GM18870 (cell line): ENCODE measurements around the gene EMILIN2.
"Not testable (repeated sequence)": the region's sequence is repeated elsewhere in the genome, so short reads cannot be mapped to it uniquely, and the experiment has no call there.

Experiments used
- ATAC-seq: cut with Tn5 transposase; IDR thresholded peaks from one replicate; pipeline ENCODE4 v1.9.1; 2021; ENCODE audit warnings: moderate library complexity; ENCODE audit not compliant: unreplicated experiment

EMILIN2 gene

GRCh38 chr18:2843146-2843545 is 3.7 kb upstream of the EMILIN2 start:
- ATAC-seq: no peak

GRCh38 chr18:2845172-2845571 is 1.6 kb upstream of the EMILIN2 start:
- no peak for ATAC-seq

DNA sequence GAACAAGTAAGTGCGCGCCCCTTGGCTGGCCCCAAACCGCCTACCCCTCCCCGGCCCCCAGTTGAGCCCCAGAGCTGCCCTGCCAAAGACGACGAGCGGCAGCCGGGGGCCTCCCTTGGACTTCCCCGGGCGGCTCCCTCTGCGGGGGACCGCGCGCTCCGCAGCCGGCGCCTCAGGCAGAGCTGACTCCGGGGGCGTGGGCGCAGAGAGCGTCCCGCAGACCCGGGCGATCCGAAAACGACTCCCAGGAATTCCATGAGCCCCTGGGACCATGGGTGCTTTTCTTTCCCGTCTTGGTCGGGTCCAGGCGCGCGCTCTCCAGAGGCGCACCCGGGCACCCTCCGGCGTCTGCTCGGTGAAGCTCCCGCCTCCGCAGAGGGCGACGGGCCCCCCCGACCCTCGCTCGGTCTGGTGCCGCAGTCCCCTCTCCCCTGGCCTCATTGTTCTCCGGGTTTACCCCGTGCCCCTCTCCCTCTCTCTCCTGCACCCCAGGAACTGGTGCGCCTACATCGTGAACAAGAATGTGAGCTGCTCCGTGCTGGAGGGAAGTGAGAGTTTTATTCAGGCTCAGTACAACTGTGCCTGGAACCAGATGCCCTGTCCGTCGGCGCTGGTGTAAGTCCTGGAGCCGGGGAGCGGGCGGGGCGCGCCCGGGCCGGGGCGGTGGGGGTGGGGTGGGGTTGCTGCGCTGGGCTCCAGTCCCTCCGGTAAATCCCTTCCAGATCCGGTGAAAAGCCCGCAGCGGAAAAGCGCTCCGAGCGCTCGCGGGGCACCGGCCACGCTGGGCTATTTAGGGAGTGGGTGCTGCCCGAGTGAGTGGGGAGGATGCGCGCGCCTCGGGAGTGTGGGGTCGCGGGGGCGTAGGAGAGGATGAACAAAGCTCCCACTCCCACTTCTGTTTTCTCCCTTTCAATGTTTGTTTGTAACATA is 776 bp downstream of the EMILIN2 start:
- ATAC-seq: no peak

DNA sequence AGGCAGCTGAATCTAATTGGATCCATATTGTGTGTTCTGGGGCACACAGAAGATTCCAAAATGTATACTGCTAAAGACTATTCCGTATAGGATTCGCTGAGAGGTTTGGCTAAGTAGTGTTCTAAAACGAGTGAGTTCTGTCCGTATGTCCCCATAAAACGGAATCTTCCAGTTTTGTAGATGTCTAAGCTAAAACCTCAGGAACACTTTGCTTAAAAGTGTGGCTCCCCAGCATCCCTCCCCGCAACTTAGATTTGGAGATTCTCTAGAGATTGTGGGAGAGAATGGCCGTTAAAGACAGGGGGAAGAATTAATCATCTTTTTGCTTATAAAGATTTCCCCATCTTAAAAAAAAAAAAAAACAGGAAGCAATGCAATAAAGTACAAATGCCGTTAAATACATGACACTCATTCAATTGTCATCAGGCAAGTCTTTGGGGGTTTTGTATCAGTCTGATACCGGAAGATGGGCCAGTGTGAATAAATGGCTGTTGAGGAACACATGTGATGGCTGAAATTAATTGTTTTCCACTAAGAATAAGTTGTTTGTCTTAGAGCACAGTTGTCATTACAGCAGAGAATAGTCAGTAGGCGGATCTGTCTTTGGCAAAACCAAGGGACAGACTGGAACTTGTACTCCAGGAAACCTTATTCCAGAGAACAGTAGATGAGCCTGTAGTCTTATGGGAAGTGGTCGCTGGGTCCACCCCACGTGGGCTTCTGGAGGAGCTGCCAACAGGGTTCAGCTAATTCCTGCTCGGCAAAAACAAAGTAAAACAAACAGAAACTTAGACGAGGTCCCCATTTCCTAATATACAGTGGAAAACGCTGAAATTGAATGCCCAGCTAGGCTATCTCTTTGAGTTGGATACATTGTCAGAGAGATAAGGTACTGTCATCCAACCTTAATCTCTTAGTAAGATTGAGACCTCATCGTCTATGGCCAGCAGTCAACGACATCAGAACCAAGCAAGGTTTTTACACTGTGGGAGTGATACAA is 1.7 kb downstream of the EMILIN2 start:
- ATAC-seq: no peak

GRCh38 chr18:2850816-2851215 is 4.0 kb downstream of the EMILIN2 start:
- ATAC-seq: no peak

DNA sequence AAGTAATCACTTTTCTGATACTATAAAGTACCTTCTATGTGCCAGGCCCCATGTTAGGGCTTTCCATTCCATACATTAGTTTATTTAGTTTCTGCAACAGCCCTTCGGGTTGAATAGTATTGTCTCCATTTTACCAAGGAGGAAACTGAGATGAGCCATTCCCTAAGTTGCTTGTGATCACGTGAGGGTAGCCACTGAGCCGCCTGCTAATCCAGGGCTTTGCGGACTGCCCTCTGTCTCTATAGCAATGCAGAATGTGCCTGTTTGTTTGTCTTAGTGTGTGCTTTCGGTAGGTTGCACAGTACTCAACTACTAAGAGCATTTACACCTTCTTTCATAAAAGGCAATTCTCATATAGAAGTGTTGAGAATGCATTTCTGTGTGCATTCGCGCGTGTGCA is 5.0 kb downstream of the EMILIN2 start:
- ATAC-seq: no peak

GRCh38 chr18:2852460-2852859 is 5.7 kb downstream of the EMILIN2 start:
- not testable (repeated sequence) for ATAC-seq

- ATAC-seq: no peak
Observed at GRCh38 chr18:2853173-2853925, 6.5 kb downstream of the EMILIN2 start.

DNA sequence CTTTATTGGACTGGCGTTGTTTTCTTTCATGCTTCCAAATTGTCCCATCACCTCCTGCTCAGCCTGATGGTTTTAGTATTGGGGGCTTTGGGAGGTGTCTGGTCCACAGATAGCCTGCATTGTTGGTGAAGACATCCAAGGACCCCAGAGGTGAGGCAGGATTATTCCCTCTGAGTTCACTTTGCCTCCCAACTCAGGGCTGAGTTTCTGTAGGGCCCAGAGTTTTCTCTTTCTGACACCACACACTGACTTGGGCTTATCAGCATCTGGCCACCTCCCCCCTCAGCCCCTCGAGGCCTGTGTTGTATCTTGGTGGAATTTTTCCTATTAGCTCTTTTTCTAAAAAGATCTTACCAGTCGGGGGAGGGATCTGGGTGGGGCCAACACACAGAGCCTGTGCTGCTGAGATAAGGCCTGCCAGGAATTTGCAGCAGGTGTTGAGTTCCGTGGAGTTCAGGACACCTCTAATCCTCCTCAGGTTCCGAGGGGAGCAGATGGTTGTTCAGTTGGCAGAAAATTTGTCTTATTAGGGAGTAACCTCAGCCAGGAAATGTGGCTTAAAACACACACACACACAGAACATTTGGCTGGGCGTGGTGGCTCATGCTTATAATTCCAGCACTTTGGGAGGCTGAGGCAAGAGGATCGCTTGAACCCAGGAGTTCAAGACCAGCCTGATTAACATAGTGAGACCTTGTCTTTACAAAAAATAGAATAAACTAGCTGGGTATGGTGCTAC is 7.3 kb downstream of the EMILIN2 start:
- ATAC-seq: no peak

DNA sequence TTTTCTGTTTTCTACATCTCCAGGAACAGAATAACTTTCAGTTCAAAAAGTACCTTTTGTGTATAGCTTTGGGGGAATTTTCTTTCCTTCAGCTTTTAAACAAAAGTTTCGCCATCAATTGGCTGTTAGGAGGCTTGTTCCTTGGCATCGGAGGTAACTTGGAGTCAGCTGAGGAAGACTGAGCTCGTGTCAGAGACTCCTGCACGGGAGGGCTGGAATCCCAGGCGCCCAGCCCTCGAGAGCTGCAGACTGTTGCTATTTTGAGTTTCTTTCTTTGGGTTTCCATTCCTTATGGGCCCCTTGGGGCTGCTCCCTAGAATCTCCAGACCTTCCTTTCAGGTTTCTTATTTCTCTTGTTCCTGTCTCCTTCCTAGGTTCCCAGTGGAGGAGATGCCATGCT is 8.1 kb downstream of the EMILIN2 start:
- no peak for ATAC-seq

GRCh38 chr18:2855560-2856350 is 8.9 kb downstream of the EMILIN2 start:
- no peak for ATAC-seq

DNA sequence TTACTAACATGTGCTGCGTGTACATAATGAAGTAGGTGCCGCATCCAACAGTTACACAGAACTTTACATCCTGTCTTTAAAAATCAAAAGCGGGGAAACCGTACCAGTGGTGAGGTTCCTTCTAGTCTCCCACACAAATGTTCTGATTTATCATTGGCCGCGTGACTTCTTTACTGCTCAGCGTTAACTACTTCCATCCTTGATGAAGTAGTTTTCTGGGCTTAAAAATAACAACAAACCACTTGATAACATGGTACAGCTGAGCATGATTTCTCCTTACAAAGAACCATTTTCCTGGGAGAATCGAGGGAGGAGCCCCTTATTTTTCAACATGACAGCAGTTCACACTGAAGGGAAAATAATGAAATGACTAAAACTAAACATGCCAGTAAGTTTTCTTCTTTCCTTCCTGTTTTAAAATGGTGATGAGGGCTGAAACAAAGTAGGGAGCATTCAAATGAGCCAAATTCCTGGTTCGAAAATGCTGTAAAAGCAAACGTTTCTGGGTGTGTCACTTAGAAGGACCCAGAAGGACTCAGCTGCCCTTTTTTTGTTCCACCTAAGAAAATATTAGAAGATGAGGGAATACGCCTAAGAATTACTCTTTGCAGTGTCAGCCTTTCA is 9.9 kb downstream of the EMILIN2 start:
- ATAC-seq: no peak

GRCh38 chr18:2857491-2858131 is 10.8 kb downstream of the EMILIN2 start:
- no peak for ATAC-seq

DNA sequence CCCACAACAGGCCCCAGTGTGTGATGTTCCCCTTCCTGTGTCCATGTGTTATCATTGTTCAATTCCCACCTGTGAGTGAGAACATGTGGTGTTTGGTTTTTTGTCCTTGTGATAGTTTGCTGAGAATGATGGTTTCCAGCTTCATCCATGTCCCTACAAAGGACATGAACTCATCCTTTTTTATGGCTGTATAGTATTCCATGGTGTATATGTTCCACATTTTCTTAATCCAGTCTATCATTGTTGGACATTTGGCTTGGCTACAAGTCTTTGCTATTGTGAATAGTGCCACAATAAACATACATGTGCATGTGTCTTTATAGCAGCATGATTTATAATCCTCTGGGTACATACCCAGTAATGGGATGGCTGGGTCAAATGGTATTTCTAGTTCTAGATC is 13.6 kb downstream of the EMILIN2 start:
- not testable (repeated sequence) for ATAC-seq

- not testable (repeated sequence) for ATAC-seq
Observed at GRCh38 chr18:2863997-2864396, 17.2 kb downstream of the EMILIN2 start.

DNA sequence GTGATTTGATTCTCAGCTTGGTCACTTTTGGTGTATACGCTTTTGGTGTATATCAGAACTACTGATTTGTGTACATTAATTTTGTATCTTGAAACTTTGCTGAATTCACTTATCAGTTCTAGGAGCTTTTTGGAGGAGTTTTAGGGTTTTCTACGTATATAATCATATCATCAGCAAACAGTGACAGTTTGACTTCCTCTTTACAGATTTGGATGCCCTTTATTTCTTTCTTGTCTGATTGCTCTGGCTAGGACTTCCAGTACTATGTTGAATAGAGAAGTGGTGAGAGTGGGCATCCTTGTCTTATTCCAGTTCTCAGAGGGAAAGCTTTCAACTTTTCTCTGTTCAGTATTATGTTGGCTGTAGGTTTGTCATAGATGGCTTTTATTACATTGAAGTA is 19.7 kb downstream of the EMILIN2 start:
- not testable (repeated sequence) for ATAC-seq

DNA sequence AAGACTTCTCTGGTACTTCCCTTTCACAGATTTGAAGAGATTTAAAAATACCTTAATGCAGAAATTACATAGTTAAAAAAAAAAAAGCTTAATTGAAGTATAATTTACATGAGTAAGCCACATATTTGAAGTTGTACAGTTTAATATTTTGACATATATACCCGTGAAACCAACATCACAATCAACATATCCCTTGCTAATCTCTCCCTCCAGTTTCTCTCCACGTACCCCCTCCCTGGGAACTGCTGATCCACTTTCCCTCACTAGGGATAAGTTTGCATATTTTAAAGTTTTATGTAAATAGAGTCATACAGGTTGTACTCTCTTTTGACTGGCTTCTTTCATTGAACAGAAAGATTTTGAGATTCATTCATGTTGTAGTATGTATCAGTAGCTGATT is 22.4 kb downstream of the EMILIN2 start:
- no peak for ATAC-seq

GRCh38 chr18:2871111-2871720 is 24.4 kb downstream of the EMILIN2 start:
- no peak for ATAC-seq
